ENCODE data around the gene MMP17. TPM values are rescaled to one million over a fixed set of nuclear protein-coding genes. Genes with fewer than 3 reads are reported as not detected.
A peak's percentile ranks its signal among the peaks of the same experiment; 100 is the strongest.

The MMP17 gene
- not detected for total RNA-seq

DNA sequence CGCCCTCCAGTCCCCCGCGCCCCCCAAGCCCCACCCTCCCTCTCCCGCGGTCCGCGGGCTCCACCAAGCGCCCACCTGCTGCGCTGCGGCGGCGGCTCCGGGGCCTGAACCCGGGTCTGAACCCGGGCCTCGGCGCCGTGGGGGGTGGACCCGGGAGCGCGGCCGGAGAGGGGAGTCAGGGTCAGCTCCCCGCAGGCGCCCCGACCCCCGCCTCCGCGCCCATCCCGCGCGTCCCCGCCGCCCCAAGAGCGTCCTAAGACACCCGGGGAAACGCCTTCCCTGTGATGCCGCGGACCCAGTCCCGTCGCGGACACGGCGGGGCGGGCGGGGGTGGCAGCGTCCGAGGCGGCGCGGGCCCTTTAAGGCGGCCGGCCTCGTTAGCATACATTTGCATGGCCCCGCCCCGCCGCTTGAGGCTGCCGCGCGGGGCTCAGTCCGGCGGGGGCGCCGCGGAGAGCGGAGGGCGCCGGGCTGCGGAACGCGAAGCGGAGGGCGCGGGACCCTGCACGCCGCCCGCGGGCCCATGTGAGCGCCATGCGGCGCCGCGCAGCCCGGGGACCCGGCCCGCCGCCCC is at the start of gene MMP17:
TSS of gene MMP17 (plus strand) at position 433 of the 574 bp plus-strand sequence. CDS start at position 535, 102 bp downstream.
- no peaks in the 10 kb centered on the region for H3K9me3 Mint-ChIP-seq
- DNase-seq (ENCODE audit: low spot score in 2 of 2) (peak in 1 of 2 donors; percentile 42), ATAC-seq (peak; percentile 50 to 71)
- no peaks in the 10 kb centered on the region for H3K36me3 Mint-ChIP-seq
- no peak within 1 kb of the TSS for H3K27ac Mint-ChIP-seq

DNA sequence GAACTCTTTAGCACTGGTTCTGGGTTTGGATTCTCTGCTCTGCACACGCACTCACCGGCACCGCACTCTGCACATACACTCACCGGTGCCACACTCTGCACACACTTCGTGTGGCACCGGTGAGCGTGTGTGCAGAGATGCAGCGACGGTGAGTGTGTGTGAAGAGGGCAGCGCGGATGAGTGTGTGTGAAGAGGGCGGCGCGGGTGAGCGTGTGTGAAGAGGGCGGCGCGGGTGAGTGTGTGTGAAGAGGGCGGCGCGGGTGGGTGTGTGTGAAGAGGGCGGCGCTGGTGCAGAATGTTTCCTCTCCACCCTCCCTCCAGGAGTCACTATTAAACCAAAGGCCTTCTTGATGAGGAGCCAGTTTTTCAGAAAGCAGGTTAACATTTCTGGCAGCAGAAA is 49.2 kb upstream of the MMP17 start:
- H3K27ac Mint-ChIP-seq = peak overlapping the region in 1 of 2 donors; percentile 10
- H3K9me3 Mint-ChIP-seq = no peaks in the 10 kb centered on the region
- DNase-seq (ENCODE audit: low spot score in 2 of 2) (no peak), ATAC-seq (no peak)
- H3K36me3 Mint-ChIP-seq = peaks cover 5 to 8% of the 10 kb centered on the region in 2 donors

DNA sequence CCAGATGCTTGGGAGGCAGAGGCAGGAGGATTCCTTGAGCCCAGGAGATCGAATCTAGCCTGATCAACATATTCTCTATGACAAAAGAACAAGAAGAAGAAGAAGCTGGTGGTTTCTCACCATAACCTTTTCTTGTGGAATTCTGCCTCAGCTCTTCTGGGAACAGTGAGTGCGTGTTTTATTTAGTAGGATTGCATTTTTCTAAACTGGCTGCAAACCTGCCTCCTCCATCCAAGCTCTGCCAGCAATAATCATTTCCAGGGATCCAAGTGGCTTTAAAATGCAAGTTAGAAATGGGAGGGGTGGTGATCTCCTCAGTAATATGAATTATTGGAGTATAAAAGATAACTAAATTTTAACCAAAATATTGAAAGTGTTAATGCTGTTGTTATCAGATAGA is 46.1 kb upstream of the MMP17 start:
- Mint-ChIP-seq H3K36me3 (peaks cover 5 to 14% of the 10 kb centered on the region in 2 donors), H3K9me3 (no peaks in the 10 kb centered on the region), H3K27ac (no peak overlapping the region)
- DNase-seq (ENCODE audit: low spot score in 2 of 2) = no peak
- no peak for ATAC-seq

DNA sequence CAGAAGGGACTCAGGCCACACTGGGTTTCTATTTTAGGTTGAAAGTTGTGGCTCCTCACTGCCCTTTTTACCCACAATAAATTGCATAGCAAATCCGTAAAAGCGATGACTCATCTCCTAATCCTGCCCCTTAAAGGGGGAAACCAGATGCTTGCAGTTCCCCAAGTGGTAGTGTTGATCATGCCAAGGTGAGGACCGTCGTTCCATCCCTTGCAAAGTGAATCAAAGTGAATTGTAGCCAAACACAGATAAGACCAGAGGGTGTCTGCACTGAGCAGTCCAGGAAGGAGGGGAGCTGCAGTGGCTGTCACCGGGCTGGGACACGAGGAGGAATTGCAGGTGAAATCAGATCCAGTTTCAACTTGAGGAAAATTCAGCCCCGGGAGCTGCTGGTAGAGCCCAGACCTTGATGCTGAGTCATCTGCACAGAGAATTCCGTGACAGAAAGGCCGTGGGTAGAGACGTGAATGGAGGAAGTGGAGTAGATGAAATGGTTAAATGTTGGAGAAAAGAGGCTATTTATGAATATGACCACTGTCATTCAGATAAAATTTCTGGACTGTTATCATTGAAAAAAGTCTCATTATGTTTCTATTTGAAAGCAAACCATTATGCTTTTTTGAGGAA is 44.2 kb upstream of the MMP17 start:
- peak overlapping the region; percentile 55 to 92 for H3K27ac Mint-ChIP-seq
- no peaks in the 10 kb centered on the region for H3K9me3 Mint-ChIP-seq
- H3K36me3 Mint-ChIP-seq = peaks cover 1 to 6% of the 10 kb centered on the region in 2 donors

DNA sequence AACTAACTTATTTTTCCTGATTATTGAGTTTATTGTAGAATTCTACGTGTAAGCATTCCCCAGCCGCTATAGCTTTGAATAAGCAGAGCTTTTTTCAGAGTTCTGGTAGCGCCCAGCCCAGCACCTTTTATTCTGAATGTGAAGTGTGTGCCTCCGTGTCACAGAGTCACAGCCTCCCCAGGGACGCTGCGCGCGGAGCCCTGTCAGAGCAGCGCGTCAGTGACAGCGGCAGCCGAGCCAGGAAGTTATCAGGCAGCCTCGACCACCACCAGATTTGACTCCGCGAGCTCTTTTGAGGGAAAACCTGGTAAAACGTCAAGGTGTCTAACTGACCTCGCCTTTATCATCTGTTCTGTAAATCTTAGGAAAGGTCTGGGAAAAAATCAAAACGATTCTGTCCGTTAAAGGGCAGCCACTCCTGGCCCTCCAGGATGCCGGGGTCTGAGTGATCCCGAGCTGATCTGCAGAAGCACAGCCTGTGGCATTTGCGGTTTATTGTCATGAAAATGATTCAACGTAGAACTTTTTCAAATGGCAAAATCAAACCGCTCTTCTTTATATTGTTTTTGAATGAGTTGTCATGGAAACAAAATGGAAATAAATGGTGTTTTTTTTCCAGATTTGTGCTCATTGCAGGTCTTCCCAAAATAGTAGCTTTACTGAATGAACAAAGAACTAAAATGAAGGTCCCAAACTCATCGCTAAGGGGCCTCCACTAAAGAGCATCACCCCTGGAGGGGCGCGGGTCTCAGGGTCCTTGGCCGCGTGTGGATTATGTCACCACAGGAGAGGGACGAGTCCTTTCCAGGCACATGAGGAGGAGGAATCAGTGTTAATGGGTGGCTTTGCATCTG is 43.1 kb upstream of the MMP17 start:
- no peaks in the 10 kb centered on the region for H3K9me3 Mint-ChIP-seq
- DNase-seq (ENCODE audit: low spot score in 2 of 2) (no peak), ATAC-seq (no peak)
- peaks cover 6% of the 10 kb centered on the region in 2 donors for H3K36me3 Mint-ChIP-seq
- H3K27ac Mint-ChIP-seq = peak overlapping the region; percentile 4 to 90

More for the DNA sequence above, 44.2 kb upstream of the MMP17 start:
- ATAC-seq = peak in 1 of 2 donors; percentile 39
- no peak for DNase-seq (ENCODE audit: low spot score in 2 of 2)

DNA sequence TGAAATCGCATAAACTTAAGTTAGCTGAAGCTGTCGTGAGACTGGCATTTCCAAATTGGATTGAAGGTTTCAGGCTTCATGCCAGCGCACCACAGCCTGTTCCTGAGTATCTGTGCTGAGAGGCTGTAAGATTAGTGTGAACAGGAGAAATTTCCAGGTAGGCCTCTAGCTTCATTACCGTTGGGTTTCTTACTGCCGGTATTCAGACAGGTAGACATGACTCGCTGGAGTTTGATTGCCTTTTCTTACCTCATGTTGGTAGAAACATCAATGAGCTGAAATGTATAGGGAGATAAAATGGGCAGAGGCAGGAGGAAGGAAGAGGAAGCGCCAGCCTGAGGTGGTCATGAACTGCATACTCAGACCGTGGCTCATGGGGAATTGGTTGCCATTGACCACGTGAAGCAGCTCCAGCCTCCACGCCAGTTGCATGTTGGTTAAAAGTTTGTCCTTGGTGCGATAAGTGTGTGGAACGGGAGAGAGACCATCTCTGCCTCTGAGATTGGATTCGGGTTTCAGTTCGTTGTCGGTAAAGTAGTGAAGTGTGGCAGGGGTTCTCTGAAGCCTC is 42.3 kb upstream of the MMP17 start:
- no peaks in the 10 kb centered on the region for H3K9me3 Mint-ChIP-seq
- ATAC-seq (no peak), DNase-seq (ENCODE audit: low spot score in 2 of 2) (no peak)
- peaks cover 6 to 7% of the 10 kb centered on the region in 2 donors for H3K36me3 Mint-ChIP-seq
- H3K27ac Mint-ChIP-seq = peak overlapping the region; percentile 4 to 90

DNA sequence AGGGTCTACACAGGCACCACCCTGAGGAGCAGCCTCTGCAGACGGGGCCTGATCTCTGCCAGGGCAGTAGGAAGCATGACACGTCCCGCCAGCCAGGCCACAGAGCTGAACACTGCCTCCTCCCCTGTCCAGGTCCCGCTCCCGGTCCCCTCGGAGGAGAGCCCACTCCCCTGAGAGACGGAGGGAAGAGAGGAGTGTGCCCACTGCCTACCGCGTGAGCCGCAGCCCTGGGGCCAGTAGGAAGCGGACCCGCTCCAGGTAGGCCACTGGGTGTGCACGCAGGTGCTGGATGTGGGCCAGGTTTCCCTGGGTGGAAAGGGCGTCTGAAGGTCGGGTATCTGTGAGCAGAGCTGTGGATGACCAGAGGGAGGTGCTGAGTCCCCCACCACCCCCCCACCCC is 41.9 kb upstream of the MMP17 start:
- Mint-ChIP-seq H3K27ac (no peak overlapping the region), H3K9me3 (no peaks in the 10 kb centered on the region), H3K36me3 (peaks cover 6 to 7% of the 10 kb centered on the region in 2 donors)
- ATAC-seq (no peak), DNase-seq (ENCODE audit: low spot score in 2 of 2) (no peak)

DNA sequence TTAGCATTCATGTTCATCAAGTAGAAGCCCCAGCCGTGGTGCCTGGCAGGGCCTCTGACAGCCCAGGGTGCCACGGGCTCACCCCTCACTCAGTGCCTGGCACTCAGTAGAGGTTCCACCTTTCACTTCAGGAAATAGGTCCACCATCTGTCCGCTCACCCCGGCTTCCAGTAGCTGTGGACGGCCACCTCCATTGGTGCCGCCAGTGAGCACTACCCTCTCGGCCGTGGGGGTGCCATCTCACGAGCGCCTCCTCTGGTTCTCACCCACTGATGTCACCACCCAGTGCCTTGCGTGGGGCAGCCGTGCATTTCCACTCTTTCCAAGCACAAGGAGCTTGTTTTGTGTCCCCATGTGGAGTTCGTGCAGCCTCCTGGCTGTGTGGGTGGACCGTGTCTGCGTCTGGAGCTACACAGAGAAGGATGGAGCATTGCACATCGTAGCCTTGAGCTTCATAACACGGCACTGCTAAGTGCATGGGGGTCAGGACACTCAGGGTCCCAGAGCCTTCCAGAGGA is 41.0 kb upstream of the MMP17 start:
- H3K36me3 Mint-ChIP-seq = peaks cover 6 to 7% of the 10 kb centered on the region in 2 donors

DNA sequence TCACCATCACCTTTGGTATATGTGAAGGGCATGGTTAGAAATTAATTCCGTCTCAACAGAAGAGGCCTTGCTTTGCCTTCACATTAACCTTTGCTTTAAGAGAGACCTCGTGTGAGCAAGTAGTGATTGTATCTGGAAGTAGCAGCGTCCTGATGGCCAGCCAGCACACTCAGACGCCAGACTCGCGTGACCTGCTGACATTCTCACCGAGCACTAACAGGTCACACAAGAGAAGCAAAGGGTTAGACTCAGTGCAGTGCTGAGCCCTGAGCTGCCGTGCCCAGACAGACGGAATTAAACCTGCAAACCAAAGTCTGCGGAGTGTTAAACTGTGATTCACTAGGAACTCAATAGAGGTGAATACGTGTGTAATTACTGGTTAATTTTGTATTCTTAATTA is 40.1 kb upstream of the MMP17 start:
- no peaks in the 10 kb centered on the region for H3K9me3 Mint-ChIP-seq
- H3K27ac Mint-ChIP-seq = peak overlapping the region in 1 of 2 donors; percentile 41
- no peak for DNase-seq (ENCODE audit: low spot score in 2 of 2)
- peaks cover 6 to 7% of the 10 kb centered on the region in 2 donors for H3K36me3 Mint-ChIP-seq
- ATAC-seq = no peak

More for the DNA sequence above, 41.0 kb upstream of the MMP17 start:
- Mint-ChIP-seq H3K9me3 (no peaks in the 10 kb centered on the region), H3K27ac (no peak overlapping the region)
- DNase-seq (ENCODE audit: low spot score in 2 of 2) (no peak), ATAC-seq (no peak)

DNA sequence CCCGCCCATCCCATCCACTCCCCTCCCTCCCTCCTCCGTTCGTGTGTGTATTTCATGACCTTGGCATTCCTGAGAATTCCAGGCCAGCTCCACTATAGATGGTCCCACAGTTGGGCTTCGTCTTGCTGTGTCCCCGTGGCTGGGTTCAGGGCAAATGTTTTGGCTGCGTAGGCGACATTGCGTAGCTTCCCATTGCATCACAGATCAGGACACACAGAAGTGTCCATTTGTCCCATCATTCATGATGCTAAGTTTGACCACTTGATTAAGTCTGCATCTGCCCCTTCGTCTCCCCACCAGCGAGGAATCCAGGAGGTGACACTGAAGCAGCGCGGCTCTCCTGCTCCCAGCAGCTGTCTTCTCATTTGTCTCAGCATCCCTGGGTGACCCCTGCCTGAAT is 38.6 kb upstream of the MMP17 start:
- ATAC-seq = no peak
- no peak for DNase-seq (ENCODE audit: low spot score in 2 of 2)
- Mint-ChIP-seq H3K9me3 (no peaks in the 10 kb centered on the region), H3K36me3 (peaks cover 6 to 7% of the 10 kb centered on the region in 2 donors), H3K27ac (peak overlapping the region in 1 of 2 donors; percentile 5)

DNA sequence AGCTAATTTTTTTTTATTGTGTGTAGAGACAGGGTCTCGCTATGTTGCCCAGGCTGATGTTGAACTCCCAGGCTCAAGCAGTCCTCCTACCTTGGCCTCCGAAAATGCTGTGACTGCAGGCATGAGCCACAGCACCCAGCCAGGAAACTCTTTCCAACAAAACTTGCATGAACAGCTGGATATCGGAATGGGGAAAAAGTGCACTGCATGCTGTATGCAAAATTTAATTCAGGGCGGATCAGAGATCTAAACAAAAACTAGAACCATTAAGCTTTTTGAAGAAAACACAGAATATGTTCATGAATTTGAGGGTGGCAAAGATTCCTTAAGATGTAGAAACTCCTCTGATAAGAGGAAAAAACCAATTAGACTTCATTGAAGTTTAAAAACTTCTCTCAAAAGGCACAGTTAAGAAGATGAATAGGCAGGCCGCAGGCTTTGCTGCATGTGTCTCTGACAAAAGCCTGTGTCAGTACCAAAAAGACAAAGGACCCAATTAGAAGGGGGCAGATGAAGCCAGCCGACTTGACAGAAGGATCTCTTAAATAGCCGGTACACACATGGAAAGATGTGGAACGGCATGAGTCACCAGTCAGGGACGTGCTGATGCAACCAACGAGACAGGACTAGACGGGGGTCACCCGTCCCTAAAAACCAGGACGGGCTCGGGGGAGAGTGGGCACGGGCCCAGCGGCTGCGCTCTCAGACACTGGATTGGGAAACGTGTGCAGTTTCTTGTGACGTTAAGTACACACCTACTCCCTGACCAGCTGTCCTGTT is 34.8 kb upstream of the MMP17 start:
- no peak for ATAC-seq
- peak overlapping the region in 1 of 2 donors; percentile 78 for H3K27ac Mint-ChIP-seq

DNA sequence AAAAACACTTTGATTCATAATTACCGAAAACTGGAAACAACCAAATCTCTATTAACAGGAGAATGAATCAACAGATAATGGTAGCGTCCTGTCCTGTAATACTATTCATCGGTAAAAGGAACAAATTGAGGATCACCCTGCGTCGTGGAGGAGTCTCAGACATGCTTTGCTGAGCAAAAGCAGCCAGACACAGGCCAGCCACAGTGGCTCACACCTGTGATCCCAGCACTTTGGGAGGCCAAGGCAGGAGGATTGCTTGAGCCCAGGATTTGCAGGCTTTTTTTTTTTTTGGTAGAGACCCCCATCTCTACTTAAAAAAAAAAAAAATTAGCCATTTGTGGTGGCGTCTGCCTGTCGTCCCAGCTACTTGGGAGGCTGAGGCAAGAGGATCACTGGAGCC is 34.1 kb upstream of the MMP17 start:
- H3K9me3 Mint-ChIP-seq = no peaks in the 10 kb centered on the region
- H3K27ac Mint-ChIP-seq = no peak overlapping the region
- DNase-seq (ENCODE audit: low spot score in 2 of 2) (no peak), ATAC-seq (no peak)
- peaks cover 2 to 9% of the 10 kb centered on the region in 2 donors for H3K36me3 Mint-ChIP-seq

More for the DNA sequence above, 34.8 kb upstream of the MMP17 start:
- Mint-ChIP-seq H3K9me3 (no peaks in the 10 kb centered on the region), H3K36me3 (peaks cover 0 to 7% of the 10 kb centered on the region in 2 donors)
- DNase-seq (ENCODE audit: low spot score in 2 of 2) = no peak

DNA sequence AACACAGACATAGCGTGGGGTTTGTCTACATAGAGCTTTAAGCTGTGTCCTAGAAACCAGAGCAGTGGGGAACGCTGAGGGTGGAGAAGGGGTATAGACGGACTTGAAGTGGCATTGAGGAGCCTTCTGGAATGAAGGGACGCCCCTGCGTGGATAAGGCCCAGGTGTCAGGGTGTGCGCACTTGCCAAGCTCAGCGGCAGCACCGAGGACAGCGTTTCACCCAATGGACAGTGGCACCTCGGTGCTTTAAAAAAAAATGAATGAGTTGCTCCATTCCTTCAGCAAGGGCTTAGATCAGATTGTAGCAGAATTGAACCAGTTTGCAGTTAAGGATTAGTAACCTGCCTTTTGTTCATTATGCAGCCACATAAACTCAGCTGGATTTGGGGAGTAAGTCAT is 33.6 kb upstream of the MMP17 start:
- H3K9me3 Mint-ChIP-seq = no peaks in the 10 kb centered on the region
- DNase-seq (ENCODE audit: low spot score in 2 of 2) = no peak
- H3K27ac Mint-ChIP-seq = peak overlapping the region in 1 of 2 donors; percentile 46
- ATAC-seq = no peak
- H3K36me3 Mint-ChIP-seq = peaks cover 6 to 13% of the 10 kb centered on the region in 2 donors

DNA sequence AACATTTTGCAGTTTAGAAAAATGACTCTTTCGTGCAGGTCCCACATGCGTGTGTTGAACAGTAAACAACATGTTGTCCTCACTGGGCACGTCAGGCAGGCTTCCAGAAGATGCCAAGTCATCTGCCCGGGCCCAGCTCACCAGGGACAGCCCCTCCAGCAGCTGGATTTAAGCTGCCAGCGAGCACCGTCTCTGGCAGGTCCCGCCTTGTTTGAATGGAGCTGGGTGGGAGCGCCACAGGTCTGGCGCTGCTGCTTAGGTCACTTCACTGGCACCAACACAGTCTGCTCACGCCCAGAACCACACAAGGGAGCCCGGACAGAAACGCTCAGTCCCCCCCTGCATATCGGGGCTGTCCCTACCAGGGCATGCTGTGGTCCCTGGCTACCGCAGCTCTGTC is 33.1 kb upstream of the MMP17 start:
- Mint-ChIP-seq H3K36me3 (peaks cover 6 to 8% of the 10 kb centered on the region in 2 donors), H3K27ac (peak overlapping the region; percentile 46 to 48), H3K9me3 (no peaks in the 10 kb centered on the region)
- ATAC-seq (no peak), DNase-seq (ENCODE audit: low spot score in 2 of 2) (no peak)

DNA sequence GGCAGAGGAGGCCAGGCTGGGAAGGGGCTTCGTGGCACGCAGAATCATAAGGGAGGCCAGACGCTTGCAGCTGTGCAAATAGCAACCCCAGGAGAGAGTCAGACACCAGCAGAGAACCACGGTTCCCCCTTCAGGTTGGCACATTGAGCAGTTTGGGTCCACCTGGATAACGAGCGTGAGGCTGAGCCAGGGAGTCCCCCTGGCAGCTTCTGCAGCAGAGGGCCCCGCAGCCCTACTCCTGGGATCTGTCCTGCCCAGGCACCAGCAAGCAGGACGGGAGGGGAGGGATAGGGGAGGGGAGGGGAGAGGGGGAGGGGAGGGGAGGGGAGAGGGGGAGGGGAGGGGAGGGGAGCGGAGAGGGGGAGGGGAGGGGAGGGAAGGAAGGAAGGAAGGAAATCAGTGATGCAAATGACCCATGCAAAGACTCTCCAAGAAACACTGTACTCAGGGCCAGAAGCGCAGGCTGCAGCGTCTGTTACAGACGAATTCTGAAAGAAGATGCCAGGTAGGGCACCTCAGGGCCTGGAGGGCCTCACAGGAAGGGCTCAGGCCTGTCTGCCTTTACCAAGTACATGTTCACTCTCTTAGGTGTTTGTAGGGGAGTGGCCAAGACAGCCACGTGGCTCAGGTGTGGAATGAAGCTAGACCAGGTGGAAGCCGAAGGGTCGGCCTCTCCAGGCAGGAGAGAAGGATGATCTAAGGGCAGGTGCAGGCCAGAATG is 32.3 kb upstream of the MMP17 start:
- DNase-seq (ENCODE audit: low spot score in 2 of 2) = no peak
- H3K9me3 Mint-ChIP-seq = no peaks in the 10 kb centered on the region
- ATAC-seq = no peak
- H3K36me3 Mint-ChIP-seq = peaks cover 6 to 11% of the 10 kb centered on the region in 2 donors
- H3K27ac Mint-ChIP-seq = peak overlapping the region; percentile 29 to 48

DNA sequence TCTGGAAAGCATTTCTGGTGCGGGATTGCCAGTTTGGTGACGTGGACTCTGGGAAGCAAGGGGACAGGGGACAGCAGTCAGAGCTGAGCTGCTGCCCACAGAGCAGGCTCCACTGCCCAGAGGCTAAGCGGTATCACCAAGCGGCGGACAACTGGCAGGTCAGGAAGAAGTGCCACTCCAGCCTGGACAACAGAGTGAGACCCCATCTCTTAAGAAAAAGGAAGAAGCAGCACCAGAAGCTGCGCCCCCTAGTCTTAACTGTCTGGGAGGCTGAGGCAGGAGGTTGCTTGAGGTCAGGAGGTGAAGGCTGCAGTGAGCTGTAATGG is 31.8 kb upstream of the MMP17 start:
- Mint-ChIP-seq H3K9me3 (no peaks in the 10 kb centered on the region), H3K36me3 (peaks cover 6 to 14% of the 10 kb centered on the region in 2 donors), H3K27ac (no peak overlapping the region)
- ATAC-seq (no peak), DNase-seq (ENCODE audit: low spot score in 2 of 2) (no peak)
